Activated CD4-positive, alpha-beta memory T cell treated with anti-CD3 and anti-CD28 coated beads, Interleukin-2, amount 10 ng/mL, durations not matched to agents 7 days and 5 days (primary cell): ENCODE data around the gene LAMA2. TPM values are rescaled to one million over a fixed set of nuclear protein-coding genes. Genes with fewer than 3 reads are reported as not detected.

ENCODE experiments used
- CTCF ChIA-PET: fragments of 350-600 bp; sonication (Branson Sonifier 250); formaldehyde crosslinking; loops from one replicate; lab custom pipeline; 2021; ENCODE audit warnings: antibody characterized with exemption, inconsistent platforms; lab: Charles Lee
- POLR2A ChIA-PET: fragments of 350-600 bp; sonication (Branson Sonifier 250); formaldehyde crosslinking; loops from one replicate; lab custom pipeline; 2021; ENCODE audit warnings: antibody characterized with exemption; lab: Charles Lee
- DNase-seq: peaks from one replicate; pipeline ENCODE4 v3.0.0-alpha.2; 2020
- H3K27ac Mint-ChIP-seq: one replicate; pipeline ENCODE4 v1.8.0; 2021; ENCODE audit warnings: mild to moderate bottlenecking, mixed read lengths
- H3K27me3 Mint-ChIP-seq: one replicate; pipeline ENCODE4 v1.8.0; 2021; ENCODE audit warnings: mixed read lengths
- H3K36me3 Mint-ChIP-seq: one replicate; pipeline ENCODE4 v1.8.0; 2021; ENCODE audit warnings: low read depth, mixed read lengths
- H3K4me1 Mint-ChIP-seq: one replicate; pipeline ENCODE4 v1.8.0; 2021; ENCODE audit warnings: mixed read lengths
- H3K4me3 Mint-ChIP-seq: one replicate; pipeline ENCODE4 v1.8.0; 2021; ENCODE audit warnings: mild to moderate bottlenecking, mixed read lengths
- H3K9me3 Mint-ChIP-seq: one replicate; pipeline ENCODE4 v1.8.0; 2021; ENCODE audit warnings: mixed read lengths
- total RNA-seq, 2 experiments: library from RNA; stranded (reverse); gene quantifications; one replicate each; pipeline ENCODE4 v1.2.3, GENCODE V29; 2021

Gene LAMA2
- total RNA-seq, 2 experiments from 2014 or later: 0.15 to 0.53 TPM

DNA sequence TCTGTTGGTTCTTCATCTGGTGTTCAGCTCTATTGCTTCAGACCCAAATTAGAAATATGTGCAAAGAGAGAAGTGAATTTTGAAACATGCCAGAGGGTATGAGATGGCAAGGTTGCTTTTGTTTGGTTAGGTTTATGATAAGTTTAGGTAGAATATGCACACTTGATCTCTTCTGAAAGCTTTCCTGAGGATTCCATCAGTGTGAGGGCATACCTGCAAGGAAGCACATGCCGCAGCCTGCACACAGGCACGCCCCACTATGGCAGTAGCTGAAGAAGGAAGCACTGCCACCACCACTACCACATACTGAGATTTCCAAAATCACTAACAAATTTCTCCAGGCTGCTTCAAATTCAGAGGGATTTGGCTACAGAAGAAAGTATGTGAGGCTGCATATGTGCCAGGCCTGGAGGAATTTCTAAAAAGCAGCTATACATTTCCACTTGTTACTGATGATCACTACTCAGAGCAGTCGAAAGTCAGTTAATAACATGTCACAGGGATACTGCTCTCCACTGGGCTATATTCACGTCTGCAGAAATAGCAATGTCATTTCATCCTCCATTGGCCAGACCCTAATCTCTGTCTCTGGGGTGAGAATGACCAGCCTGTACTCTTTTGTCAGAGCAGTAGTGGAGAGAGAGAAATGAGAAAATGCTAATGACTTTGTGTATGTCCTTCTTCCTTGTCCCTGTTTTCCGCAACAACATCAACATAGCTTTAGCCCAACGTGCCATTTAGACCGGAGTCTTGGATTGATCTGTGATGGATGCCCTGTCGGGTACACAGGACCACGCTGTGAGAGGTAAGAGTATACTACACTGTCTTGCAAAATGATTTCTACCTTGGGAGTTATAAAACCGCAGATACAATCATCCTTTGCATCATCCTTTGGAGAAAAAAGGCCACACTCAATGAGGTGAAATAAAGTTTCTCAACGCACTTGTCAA lies 396.7 kb downstream of the LAMA2 start:
- CTCF ChIA-PET: no interaction called here
- POLR2A ChIA-PET: no interaction called here
- Mint-ChIP-seq H3K4me3 (no peak overlapping the region), H3K4me1 (peaks cover 38% of the 10 kb centered on the region), H3K27me3 (no peaks in the 10 kb centered on the region), H3K36me3 (no peaks in the 10 kb centered on the region), H3K27ac (no peak overlapping the region), H3K9me3 (no peaks in the 10 kb centered on the region)
- no peak for DNase-seq

DNA sequence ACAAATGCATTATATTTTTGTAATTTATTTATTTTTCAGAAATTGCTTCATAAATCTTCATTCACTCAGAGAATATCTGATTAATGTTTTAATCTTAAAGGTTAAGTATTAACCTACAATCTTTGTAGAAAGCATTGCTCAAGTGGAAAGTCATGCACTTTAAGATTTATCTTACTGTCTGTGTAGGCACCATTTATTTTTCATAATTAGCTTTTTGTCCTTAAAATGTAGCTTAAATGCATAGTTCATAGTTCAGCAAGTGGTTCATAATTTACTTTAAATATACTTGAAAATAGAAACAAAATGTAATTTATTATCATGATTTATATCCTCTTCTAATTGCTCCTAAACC lies 397.3 kb downstream of the LAMA2 start:
- Mint-ChIP-seq H3K9me3 (no peaks in the 10 kb centered on the region), H3K36me3 (no peaks in the 10 kb centered on the region), H3K4me1 (peaks cover 38% of the 10 kb centered on the region), H3K4me3 (no peak overlapping the region), H3K27ac (no peak overlapping the region), H3K27me3 (no peaks in the 10 kb centered on the region)
- no peak for DNase-seq
- POLR2A ChIA-PET: interaction anchor here (1.3 kb wide), 1 partner anchor 21 kb away, joined by 3 read pairs; no protein-coding TSS in a partner anchor
- CTCF ChIA-PET: interaction anchor here (0.6 to 1.5 kb wide), 2 partner anchors 20 to 23 kb away, joined by 3 read pairs; no protein-coding TSS in a partner anchor

DNA sequence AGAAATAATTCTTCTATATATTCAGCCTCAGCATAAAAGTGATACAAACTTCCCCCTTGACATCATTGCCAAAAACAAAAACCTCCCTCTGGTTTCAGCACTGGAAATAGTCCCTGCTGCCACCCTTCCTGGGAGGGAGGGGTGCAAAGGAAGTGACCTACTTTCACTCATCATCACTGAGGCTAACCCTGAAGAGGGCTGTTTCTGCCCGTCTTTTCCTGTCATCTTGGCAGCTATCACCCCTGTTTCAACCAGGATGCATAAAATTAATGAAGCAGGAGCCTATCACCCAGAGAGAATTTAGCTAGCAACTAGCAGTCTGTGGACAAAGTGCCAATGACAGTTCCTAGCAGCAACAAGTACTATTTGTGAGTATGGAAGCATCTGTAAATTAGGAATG lies 397.8 kb downstream of the LAMA2 start:
- DNase-seq: peak; percentile 65
- POLR2A ChIA-PET: interaction anchor here (1.3 kb wide), 1 partner anchor 21 kb away, joined by 3 read pairs; no protein-coding TSS in a partner anchor
- peaks cover 38% of the 10 kb centered on the region for H3K4me1 Mint-ChIP-seq
- peak overlapping the region; percentile 36 for H3K27ac Mint-ChIP-seq
- H3K36me3 Mint-ChIP-seq: no peaks in the 10 kb centered on the region
- H3K27me3 Mint-ChIP-seq: no peaks in the 10 kb centered on the region
- CTCF ChIA-PET: interaction anchor here (0.6 to 1.5 kb wide), 2 partner anchors 20 to 22 kb away, joined by 3 read pairs; no protein-coding TSS in a partner anchor
- H3K4me3 Mint-ChIP-seq: peak overlapping the region; percentile 19
- H3K9me3 Mint-ChIP-seq: no peaks in the 10 kb centered on the region

DNA sequence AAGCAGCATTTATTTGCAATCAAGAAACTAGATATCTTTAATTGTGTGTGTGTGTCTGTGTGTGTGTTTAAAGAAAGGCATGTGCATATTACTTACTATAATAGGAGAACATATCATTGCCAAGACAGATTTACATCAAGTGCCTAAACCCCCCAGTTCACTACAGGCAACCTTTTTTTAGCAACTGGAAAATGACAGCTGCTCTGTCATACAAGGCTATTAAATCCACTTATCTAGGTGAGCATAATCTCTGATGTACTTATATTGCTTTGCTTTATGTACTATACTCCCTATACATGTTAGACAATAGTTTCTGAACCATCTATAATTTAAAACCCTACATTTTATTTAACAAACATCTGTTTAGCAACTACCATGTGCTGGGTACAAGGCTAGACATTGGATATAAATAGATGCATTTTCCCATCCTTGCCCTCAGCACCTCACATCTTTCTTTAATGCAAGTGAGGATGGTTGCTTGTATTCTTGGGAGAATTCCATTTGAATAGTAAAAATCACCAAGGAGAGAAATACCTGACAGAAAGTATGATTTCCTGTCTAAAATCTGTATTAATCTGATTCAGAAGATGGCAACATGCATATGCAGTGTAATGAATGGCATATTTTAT lies 398.3 kb downstream of the LAMA2 start:
- no peaks in the 10 kb centered on the region for H3K9me3 Mint-ChIP-seq
- peaks cover 41% of the 10 kb centered on the region for H3K4me1 Mint-ChIP-seq
- ChIA-PET CTCF (interaction anchor here (1.5 to 1.6 kb wide), 2 partner anchors 19 to 29 kb away, joined by 3 to 5 read pairs; no protein-coding TSS in a partner anchor), POLR2A (interaction anchor here (1.3 kb wide), 1 partner anchor 22 kb away, joined by 3 read pairs; no protein-coding TSS in a partner anchor)
- no peak overlapping the region for H3K4me3 Mint-ChIP-seq
- H3K36me3 Mint-ChIP-seq: no peaks in the 10 kb centered on the region
- DNase-seq: no peak
- H3K27ac Mint-ChIP-seq: peak overlapping the region; percentile 36
- H3K27me3 Mint-ChIP-seq: no peaks in the 10 kb centered on the region

DNA sequence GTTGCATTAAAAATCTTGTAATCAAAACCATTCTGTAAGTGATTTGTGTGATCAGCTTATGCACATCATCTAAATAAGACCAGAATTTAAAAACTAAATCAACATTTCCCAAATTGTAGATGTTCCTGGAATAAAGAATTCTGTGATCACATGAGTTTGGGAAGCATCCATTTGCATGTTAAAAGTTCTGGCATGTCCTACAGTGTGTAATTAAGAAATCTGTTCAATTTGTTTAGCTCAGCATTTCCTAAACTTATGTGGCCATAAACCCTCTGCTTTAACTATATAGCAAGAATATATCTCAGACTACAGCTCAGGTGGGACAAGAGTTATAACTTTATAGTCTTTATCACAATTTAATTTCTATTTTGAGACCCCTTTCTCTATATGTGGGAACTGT lies 399.1 kb downstream of the LAMA2 start:
- POLR2A ChIA-PET: no interaction called here
- H3K36me3 Mint-ChIP-seq: no peaks in the 10 kb centered on the region
- no peaks in the 10 kb centered on the region for H3K9me3 Mint-ChIP-seq
- no peak overlapping the region for H3K27ac Mint-ChIP-seq
- H3K4me1 Mint-ChIP-seq: peaks cover 41% of the 10 kb centered on the region
- H3K4me3 Mint-ChIP-seq: no peak overlapping the region
- CTCF ChIA-PET: interaction anchor here (1.6 kb wide), 1 partner anchor 30 kb away, joined by 5 read pairs; no protein-coding TSS in a partner anchor
- no peak for DNase-seq
- no peaks in the 10 kb centered on the region for H3K27me3 Mint-ChIP-seq

GRCh38 chr6:129284225-129284624 lies 401.3 kb downstream of the LAMA2 start:
- CTCF ChIA-PET: no interaction called here
- H3K9me3 Mint-ChIP-seq: no peaks in the 10 kb centered on the region
- no peak for DNase-seq
- peaks cover 3% of the 10 kb centered on the region for H3K27me3 Mint-ChIP-seq
- POLR2A ChIA-PET: no interaction called here
- no peak overlapping the region for H3K4me3 Mint-ChIP-seq
- H3K4me1 Mint-ChIP-seq: peaks cover 39% of the 10 kb centered on the region
- H3K27ac Mint-ChIP-seq: no peak overlapping the region
- no peaks in the 10 kb centered on the region for H3K36me3 Mint-ChIP-seq

- no peak overlapping the region for H3K27ac Mint-ChIP-seq
- ChIA-PET POLR2A (no interaction called here), CTCF (no interaction called here)
- H3K4me3 Mint-ChIP-seq: no peak overlapping the region
- H3K36me3 Mint-ChIP-seq: no peaks in the 10 kb centered on the region
- DNase-seq: no peak
- peaks cover 17% of the 10 kb centered on the region for H3K4me1 Mint-ChIP-seq
- peaks cover 3% of the 10 kb centered on the region for H3K27me3 Mint-ChIP-seq
- H3K9me3 Mint-ChIP-seq: no peaks in the 10 kb centered on the region
Measured at GRCh38 chr6:129287231-129288177, 404.6 kb downstream of the LAMA2 start.

- POLR2A ChIA-PET: no interaction called here
- Mint-ChIP-seq H3K4me1 (peaks cover 3% of the 10 kb centered on the region), H3K36me3 (no peaks in the 10 kb centered on the region), H3K9me3 (no peaks in the 10 kb centered on the region), H3K27ac (no peak overlapping the region), H3K27me3 (peaks cover 3% of the 10 kb centered on the region), H3K4me3 (no peak overlapping the region)
- CTCF ChIA-PET: interaction anchor here (1.1 kb wide), 1 partner anchor 36 kb away, joined by 3 read pairs; no protein-coding TSS in a partner anchor
- DNase-seq: no peak
Measured at GRCh38 chr6:129289442-129289841, 406.5 kb downstream of the LAMA2 start.

- H3K27me3 Mint-ChIP-seq: peaks cover 1% of the 10 kb centered on the region
- POLR2A ChIA-PET: no interaction called here
- DNase-seq: no peak
- no peaks in the 10 kb centered on the region for H3K36me3 Mint-ChIP-seq
- no peaks in the 10 kb centered on the region for H3K9me3 Mint-ChIP-seq
- CTCF ChIA-PET: no interaction called here
- H3K4me3 Mint-ChIP-seq: no peak overlapping the region
- no peak overlapping the region for H3K27ac Mint-ChIP-seq
- no peaks in the 10 kb centered on the region for H3K4me1 Mint-ChIP-seq
Measured at GRCh38 chr6:129292836-129293235, 409.9 kb downstream of the LAMA2 start.

GRCh38 chr6:129297592-129297991 lies 414.7 kb downstream of the LAMA2 start:
- ChIA-PET POLR2A (no interaction called here), CTCF (no interaction called here)
- no peak overlapping the region for H3K27ac Mint-ChIP-seq
- no peaks in the 10 kb centered on the region for H3K4me1 Mint-ChIP-seq
- H3K27me3 Mint-ChIP-seq: peaks cover 3% of the 10 kb centered on the region
- H3K36me3 Mint-ChIP-seq: no peaks in the 10 kb centered on the region
- DNase-seq: no peak
- no peaks in the 10 kb centered on the region for H3K9me3 Mint-ChIP-seq
- no peak overlapping the region for H3K4me3 Mint-ChIP-seq

DNA sequence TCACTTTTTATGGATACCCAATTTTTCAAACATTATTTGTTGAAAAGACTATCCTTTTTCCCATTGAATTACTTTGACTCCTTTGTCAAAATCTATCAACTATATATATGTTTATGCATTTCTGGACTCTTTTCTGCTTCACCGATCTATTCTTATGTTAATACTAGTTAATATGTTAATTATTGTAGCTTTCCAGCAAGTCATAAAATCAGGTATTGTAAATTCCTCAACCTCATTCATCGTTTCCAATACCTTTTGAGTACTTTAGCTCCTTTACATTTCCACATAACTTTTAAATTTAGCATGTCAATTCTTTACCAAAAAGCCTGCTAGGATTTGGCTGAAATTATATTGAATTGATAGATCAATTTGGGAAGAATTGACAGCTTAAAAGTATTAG lies 419.7 kb downstream of the LAMA2 start:
- Mint-ChIP-seq H3K4me1 (no peaks in the 10 kb centered on the region), H3K4me3 (no peak overlapping the region), H3K36me3 (no peaks in the 10 kb centered on the region), H3K27me3 (peaks cover 6% of the 10 kb centered on the region), H3K9me3 (no peaks in the 10 kb centered on the region), H3K27ac (no peak overlapping the region)
- no peak for DNase-seq
- ChIA-PET CTCF (interaction anchor here (1.5 kb wide), 1 partner anchor 22 kb away, joined by 3 read pairs; no protein-coding TSS in a partner anchor), POLR2A (no interaction called here)

GRCh38 chr6:129306826-129307225 lies 423.9 kb downstream of the LAMA2 start:
- ChIA-PET POLR2A (no interaction called here), CTCF (no interaction called here)
- Mint-ChIP-seq H3K4me3 (no peak overlapping the region), H3K27me3 (peaks cover 3% of the 10 kb centered on the region), H3K36me3 (no peaks in the 10 kb centered on the region), H3K27ac (no peak overlapping the region), H3K9me3 (no peaks in the 10 kb centered on the region), H3K4me1 (no peaks in the 10 kb centered on the region)
- no peak for DNase-seq
